PFSK-1 (cell line): Measurements from ENCODE around the gene HOXA9.

Experiments
- POLR2AphosphoS5 ChIP-seq: IDR thresholded peaks from 2 replicates; pipeline ENCODE4 v1.6.1; 2012; ENCODE audit warnings: low read depth, mild to moderate bottlenecking, control low read depth, low read length, moderate library complexity
- SIN3A ChIP-seq: IDR thresholded peaks from 2 replicates; pipeline ENCODE4 v1.6.1; 2012; ENCODE audit warnings: mild to moderate bottlenecking, low read length, moderate library complexity, borderline replicate concordance; ENCODE audit not compliant: insufficient read depth
- TAF1 ChIP-seq: IDR thresholded peaks from 2 replicates; pipeline ENCODE4 v1.6.1; 2012; ENCODE audit warnings: low read length, control low read depth, borderline replicate concordance; ENCODE audit not compliant: insufficient read depth
- TF ChIP-seq, protein P1 (sequence below), 2 experiments: IDR thresholded peaks; 2 replicates each; pipeline versions ENCODE4 v1.6.1 to v1.8.0; 2011 to 2012; ENCODE audit warnings: low read depth in 2 of 2, low read length in 2 of 2, control low read depth in 1 of 2, inconsistent platforms in 1 of 2, mild to moderate bottlenecking in 1 of 2, moderate library complexity in 1 of 2; ENCODE audit not compliant: insufficient read depth in 1 of 2

DNA sequence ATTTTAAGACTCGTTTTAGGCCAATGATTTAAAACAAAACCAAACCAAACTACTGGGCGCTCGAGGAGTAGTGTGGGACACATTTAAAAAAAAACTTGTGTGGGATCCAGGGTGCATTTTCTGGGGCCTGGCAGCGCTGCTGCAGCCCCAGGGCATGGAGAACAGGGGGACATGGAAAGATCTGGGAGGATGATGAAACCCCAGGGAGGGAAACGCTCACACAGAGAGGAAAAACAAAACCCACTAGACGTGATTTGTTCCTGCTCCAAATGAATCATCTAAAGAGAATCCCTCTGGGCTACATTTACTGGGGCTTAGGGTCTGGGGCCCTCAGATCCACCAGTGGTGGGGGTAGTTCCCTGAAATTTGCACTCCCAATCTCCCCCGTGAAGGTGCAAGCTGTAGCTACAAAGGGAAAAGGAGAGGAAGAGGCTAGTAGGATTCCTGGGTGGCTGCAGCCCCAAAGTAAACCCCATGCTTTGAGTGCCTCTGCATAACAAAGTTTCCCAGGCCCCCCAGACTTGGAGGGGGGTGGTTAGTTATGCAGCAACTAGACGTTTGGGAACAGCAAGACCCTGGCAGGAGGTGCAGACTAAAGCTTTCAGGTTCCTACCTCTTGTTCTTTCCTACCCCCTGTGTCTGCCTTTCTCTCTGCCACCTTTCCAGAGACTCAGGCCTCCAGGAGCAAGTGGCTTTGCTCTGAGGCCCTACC lies 49.1 kb upstream of the HOXA9 start:
- TF ChIP-seq, protein P1, sequence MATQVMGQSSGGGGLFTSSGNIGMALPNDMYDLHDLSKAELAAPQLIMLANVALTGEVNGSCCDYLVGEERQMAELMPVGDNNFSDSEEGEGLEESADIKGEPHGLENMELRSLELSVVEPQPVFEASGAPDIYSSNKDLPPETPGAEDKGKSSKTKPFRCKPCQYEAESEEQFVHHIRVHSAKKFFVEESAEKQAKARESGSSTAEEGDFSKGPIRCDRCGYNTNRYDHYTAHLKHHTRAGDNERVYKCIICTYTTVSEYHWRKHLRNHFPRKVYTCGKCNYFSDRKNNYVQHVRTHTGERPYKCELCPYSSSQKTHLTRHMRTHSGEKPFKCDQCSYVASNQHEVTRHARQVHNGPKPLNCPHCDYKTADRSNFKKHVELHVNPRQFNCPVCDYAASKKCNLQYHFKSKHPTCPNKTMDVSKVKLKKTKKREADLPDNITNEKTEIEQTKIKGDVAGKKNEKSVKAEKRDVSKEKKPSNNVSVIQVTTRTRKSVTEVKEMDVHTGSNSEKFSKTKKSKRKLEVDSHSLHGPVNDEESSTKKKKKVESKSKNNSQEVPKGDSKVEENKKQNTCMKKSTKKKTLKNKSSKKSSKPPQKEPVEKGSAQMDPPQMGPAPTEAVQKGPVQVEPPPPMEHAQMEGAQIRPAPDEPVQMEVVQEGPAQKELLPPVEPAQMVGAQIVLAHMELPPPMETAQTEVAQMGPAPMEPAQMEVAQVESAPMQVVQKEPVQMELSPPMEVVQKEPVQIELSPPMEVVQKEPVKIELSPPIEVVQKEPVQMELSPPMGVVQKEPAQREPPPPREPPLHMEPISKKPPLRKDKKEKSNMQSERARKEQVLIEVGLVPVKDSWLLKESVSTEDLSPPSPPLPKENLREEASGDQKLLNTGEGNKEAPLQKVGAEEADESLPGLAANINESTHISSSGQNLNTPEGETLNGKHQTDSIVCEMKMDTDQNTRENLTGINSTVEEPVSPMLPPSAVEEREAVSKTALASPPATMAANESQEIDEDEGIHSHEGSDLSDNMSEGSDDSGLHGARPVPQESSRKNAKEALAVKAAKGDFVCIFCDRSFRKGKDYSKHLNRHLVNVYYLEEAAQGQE (IDR thresholded peaks at IDR 0.05; ENCODE audit: insufficient read depth in 1 of 2, low read depth in 2 of 2, low read length in 2 of 2) = no peak
- TF ChIP-seq TAF1 (no peak), POLR2AphosphoS5 (no peak), SIN3A (no peak)
